ENCODE data around the gene CDK18.
A peak's percentile ranks its signal among the peaks of the same experiment; 100 is the strongest.

CDK18 gene

GRCh38 chr1:205537386-205538018, 33.0 kb downstream of the CDK18 start:
- no peak for DNase-seq (ENCODE audit: low spot score)

DNA sequence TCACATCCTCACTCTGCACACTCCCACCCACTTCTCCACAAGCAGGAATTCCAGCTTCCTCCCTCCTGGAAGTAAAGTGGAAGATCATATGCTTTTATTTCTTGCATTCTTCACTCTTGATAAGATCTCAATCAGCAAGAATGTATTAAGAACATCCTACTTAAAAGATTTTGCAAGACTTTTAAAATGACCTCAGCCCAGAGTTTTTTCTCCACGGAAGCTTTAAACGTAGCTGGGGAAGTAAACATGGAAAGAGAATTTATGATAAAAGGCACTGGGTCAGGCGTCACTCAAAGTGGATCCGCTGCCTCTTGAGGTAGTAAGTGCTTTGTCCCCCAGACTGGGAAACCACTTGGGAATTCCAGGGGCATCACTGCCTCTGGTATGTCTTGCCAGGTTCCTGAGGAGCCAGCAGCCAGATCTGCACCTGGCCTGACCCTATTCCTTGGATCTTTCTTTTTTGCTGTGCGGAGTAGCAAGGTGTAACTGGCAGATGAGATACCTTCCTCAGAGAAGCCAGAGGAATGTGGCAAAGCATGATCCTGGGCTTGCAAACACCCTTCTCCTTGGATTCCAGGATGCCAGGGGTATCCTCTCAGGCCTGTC, 33.9 kb downstream of the CDK18 start:
- DNase-seq (ENCODE audit: low spot score): no peak

DNA sequence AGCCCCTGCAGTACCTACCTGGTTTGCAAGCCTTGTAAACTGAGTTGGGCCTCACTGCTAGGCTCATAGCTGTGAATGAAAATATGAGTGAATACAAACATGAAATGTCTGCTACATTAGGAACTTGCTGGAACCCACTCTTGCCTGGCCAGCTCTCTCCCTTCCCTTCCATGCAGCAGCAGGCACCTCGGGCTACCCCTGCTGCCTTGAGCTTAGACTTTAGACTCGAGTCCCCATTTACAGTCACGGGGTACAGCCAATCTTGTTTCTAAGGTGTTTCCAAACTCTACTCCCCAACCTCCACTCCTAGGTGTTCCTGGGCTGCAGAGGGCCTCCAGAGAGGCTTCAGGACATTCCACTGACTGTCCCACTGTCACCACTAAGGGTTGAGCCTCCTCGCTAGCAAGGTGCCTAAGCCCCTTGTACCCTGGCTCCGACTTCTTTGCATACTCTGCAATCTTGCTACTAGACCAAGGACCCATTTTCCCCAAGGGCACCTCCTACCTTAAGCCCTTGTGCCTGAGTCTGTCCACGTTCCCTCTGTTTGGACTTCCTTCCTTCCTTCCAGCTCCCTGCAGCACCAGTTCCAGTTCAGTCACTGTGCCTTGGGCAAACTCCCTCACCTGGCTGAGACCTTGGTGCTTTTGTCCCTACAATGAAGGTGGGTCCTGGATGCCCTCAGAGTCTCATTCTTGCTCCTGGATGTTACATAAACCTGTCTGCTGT, 36.9 kb downstream of the CDK18 start:
- no peak for DNase-seq (ENCODE audit: low spot score)

- DNase-seq (ENCODE audit: low spot score): no peak
Measured at GRCh38 chr1:205542367-205542766, 37.9 kb downstream of the CDK18 start.

DNA sequence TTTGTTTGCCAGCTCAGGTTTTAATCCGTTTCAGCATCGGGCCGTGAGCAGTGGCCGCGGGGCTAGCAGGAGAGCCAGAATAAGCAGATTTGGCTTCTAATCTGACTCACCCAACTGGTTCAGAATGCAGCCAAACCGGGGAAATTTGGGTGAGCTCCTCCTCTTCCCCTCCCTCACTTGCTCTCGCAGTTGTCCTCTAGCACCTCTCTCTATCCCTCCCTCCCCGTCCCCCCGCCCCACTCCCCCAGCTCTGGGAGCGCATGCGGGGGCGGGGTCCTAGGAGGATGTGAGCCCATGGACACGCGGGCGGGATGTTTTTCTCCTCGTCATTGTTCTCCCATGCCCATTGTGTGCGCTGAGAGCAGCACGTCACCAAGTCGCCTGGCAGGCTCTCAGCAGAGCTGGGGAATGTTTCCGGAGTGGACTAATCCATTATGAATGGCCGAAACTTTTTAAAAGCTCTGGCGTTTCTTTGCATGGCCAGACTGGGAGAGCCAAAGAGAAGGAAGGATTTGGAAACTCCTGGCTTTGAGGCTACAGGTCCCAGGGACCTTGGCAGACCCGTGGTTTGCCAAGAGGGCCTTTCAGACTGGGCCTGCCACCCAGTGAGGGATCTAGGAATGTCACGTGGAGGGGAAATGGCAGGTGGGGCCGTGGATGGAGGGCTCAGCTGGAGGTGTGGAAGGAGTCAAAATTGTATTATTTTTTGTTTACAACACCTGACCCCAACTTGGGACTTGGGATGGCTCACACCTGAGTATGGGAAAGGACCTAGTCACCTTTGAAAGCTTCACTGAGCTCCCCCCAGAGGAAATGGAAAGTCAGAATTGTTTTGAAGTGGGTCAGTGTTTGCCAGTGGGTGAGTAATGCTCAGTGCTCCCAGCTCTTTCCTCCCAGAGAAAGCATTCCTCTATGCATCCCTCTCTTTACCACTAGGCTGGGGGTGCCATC, 39.2 kb downstream of the CDK18 start:
- no peak for DNase-seq (ENCODE audit: low spot score)

DNA sequence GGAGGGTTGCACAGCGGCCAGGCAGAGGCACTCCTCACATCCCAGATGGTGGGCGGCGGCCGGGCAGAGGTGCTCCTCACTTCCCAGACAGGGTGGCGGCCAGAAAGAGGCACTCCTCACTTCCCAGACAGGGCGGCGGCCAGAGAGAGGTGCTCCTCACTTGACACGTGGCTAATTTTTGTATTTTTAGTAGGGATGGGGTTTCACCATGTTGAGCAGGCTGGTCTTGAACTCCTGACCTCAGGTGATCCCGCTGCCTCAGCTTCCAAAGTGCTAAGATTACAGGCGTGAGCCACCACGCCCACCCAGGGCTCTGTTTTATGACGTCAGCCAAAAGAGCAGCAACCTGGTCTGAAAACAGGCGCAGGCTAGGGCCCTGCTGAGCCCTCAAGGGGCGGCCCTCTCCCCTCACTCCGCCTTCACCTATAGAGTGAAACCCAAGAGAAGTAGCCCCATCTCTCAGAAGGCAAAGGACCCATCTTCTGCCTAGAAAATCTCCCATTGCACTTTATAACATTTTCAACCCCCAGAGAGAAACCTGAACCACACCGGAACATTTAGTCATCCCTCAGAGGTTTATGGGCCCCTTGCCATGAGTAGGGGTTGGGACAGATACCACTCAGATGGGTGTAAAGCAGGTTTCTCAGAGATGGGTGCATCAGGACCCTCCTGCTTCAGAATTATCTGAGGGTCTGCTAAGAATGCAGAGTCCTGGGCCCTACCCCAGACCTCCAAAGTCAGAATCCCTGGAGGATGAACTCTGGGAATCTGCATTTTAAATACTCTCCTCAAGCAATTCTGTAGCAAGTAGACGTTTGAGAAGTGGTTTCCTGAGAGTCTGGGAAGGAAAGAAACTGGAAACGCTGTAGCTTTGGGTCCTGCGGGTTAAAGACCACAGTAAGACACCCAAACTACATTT, 40.8 kb downstream of the CDK18 start:
- DNase-seq (ENCODE audit: low spot score): no peak

DNA sequence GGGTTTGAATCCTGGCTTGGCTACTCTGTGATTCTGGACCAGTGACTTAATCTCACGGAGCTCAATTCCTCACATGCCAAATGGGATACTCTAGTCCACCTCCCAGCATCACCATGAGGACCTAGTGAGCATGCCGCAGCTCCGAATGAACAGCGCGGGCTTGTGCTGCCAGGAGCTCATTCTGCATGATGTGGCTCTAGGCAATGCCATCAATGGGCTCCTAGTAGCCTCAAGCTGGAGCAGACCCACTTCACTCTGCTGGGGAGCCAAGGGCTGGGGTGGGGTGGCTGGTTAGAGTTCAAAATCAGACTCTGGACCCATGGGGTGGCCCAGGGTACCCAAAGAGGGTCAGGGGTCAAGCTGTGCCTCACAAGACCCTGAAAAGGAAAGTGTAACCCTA, 41.5 kb downstream of the CDK18 start:
- no peak for DNase-seq (ENCODE audit: low spot score)

DNA sequence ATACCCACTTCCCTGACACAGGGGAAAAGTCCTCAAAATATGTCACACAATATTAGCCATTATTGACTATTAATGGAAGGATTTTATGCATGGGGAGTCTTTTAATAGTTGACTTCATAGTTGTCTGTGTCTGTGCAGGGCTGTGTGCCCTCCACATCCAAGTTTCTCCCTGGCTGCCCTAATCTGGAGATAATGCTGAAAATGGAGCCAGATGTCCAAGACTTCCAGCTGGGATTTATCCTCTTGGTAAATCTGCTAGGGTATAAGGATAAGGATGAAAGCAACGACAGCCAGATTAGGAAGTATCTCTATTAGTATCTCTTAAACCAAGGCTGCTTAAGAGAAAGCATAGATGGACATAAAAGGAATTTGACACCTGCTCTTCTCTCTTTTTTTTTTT, 42.1 kb downstream of the CDK18 start:
- no peak for DNase-seq (ENCODE audit: low spot score)

GRCh38 chr1:205547936-205548827, 43.7 kb downstream of the CDK18 start:
- no peak for DNase-seq (ENCODE audit: low spot score)

DNA sequence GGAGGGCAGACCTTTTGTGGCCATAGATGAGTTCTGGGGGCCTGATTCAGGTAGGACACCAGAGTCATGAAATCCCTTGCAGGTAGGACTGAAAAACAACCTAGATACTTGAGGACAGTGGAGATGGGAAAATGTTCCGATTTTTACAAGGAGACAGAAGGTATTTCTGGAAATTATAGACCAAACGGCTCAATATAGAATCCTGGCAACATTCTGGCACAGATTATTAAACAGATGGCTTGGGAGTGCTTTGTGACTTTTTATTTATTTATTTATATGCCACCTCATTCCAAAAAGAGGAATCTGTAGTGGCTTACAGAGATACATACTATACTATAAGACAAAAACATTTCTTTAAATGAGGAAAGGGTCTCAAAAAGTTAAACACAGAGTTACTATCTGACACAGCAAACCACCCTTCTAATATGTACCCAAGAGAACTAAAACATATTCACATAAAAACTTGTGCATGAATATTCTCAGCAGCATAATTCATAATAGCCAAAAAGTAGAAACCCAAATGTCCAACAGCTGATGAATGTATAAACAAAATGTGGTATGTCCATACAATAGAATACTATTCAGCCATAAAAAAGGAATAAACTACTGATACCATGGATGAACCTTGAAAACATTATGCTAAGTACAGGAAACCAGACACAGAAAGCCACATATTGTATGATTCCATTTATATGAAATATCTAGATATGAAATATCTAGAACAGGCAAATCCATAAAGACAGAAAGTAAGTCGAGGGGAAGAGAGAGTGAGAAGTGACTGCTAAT, 49.8 kb downstream of the CDK18 start:
- no peak for DNase-seq (ENCODE audit: low spot score)

DNA sequence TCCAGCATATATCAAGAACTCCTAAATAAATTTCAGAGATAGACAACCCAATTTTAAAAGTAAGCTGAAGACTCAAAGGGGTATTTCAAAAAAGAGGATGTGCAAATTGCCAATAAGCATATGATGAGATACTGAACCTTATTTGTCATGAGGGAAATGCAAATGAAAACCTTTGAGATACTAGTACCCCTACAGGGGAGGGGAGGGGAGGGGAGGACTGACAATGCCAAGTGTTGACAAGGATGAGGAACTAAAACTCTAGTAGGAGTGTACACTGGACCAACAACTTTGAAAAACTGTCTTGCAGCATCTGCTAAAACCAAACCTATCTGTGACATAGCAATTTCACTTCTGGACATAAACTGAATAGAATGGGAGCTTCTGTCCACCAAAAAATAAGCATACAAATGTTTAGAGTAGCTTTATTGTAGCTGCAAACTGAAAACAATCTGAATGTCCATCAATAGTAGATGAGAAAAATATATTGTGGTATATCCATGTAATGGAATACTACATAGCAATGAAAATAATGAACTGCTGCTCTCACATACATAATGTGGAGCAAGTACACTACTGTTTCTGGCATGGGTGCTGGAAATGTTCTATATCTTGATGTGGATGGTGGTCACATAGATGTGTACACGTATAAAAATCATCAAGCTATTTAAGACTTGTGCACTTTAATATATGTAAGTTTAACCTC, 57.2 kb downstream of the CDK18 start:
- DNase-seq (ENCODE audit: low spot score): no peak

- DNase-seq (ENCODE audit: low spot score): peak; percentile 45
Measured at GRCh38 chr1:205563927-205564441, 59.5 kb downstream of the CDK18 start.

DNA sequence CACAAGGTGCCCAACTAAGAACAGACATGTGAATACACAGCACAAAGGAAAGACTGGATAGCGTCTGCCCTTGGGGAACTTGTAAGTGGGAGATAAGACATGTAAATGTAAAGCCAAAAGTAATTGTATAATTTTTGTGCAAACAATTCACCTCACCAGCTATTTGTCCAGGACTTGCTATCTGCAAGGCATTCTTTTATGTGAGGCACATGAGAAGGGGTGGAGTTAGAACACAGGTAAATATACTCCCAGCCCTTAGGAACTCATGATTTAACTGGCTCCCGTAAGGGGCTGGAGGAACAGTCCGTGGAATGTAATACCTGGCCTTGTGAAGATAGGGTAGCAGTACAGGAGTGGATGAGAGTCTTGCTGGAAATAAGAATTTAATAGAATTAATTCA, 61.3 kb downstream of the CDK18 start:
- DNase-seq (ENCODE audit: low spot score): no peak

DNA sequence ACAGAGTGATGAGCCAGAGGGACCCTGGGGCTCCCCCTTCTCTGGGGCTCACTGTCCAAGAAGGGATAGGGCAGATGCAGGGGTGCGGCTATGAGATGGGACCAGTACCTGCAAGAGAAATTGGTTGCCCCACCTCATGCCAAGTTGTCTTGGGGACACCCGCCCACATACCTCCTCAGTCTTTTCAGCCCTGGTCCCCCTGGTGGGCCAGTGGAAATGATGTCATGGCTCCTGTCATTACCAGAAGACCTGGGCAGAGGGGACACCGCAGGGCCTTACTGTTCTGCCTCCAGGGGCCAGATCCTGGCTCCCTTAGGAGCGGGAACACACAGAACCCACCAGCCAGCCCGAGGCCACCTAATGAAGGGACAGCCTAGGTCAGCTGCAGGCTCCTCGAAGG, 63.2 kb downstream of the CDK18 start:
- DNase-seq (ENCODE audit: low spot score): no peak

GRCh38 chr1:205568135-205568468, 63.6 kb downstream of the CDK18 start:
- DNase-seq (ENCODE audit: low spot score): no peak

DNA sequence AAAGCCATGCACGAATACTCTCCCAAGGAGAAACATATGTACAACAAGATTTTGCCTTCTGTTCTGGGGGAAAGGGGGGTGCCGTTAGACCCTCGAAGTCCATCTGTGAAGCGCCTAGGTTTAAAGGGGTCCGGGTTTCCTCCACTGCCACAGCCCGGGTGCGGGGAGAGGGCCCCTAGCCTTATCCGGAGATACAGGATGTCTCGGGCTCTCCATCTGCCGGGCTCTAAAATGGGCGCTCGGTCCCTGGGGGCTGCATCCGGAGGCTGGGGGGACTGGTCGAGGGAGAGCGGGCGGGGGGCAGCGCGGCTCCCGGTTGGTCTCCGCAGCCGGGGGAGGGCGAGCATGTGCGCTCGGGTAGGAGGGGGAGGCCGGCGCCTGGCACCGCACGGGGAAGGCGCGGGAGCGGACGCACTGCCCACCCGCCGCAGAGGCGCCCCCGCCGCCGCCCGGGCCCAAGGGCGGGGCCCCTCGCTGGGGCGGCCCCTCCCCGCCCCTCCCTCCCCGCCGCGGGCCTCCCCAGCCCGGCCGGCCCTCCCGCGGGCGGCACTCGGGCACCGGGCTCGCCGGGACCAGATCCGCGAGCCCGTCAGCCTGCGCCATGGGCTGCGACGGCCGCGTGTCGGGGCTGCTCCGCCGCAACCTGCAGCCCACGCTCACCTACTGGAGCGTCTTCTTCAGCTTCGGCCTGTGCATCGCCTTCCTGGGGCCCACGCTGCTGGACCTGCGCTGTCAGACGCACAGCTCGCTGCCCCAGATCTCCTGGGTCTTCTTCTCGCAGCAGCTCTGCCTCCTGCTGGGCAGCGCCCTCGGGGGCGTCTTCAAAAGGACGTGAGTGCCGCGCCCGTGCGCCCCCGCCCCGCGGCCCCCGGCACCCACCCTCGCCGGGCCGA, 64.2 kb downstream of the CDK18 start:
- DNase-seq (ENCODE audit: low spot score): no peak

DNA sequence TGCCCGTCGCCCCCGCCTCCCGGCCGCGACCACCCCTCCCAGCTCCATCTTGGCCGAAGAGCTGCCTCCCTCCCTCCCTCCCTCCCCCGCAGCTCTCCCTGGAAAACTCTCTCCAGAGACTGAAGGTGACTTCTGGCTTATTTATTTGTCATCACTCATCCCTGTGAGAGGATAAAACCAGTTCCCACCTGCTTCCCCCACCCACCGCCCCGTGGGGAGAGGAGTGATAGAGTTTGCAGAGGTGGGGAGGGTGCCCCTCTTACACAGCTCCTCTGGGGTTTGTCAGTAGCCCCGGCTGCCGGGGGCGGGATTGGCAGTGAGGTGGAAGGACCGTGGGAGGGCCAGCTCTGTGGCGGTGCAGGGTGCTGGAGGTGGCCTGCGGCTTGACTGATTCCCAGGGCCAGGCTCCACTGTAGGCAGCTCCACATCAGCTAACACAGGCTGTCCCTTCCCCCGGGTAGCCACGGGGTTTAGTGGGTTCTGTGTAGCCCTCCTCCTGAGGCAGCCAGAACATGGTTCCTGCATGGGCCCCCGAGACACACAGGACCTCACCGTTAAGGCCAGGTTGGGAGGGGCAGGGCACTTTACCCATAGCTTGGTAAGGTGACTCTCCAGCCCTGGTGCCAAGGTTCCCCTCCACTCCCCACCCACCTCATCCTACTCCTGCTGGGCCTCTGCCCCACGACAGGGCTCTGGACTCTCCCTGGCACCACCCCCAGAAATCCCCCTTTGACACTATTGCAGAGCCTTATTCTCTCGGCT, 65.1 kb downstream of the CDK18 start:
- DNase-seq (ENCODE audit: low spot score): no peak
